ENCODE results near the gene NFIC. TPM values are rescaled to one million over a fixed set of nuclear protein-coding genes. Genes with fewer than 3 reads are reported as not detected.

NFIC gene
- total RNA-seq, 1 experiment from 2014 or later = 75.6 TPM

GRCh38 chr19:3512562-3513228, 146.3 kb downstream of the NFIC start:
- no peak overlapping the region for H2AFZ ChIP-seq
- no peaks in the 10 kb centered on the region for H3F3A ChIP-seq (ENCODE audit: insufficient read depth, low read depth)
- no peaks in the 10 kb centered on the region for H3K9me3 ChIP-seq (ENCODE audit: insufficient read depth, low read depth)
- 0 out of 2 replicates have a peak, but pooled peaks cover 1% of the 10 kb centered on the region for H3K4me1 ChIP-seq (replicated peaks; ENCODE audit: insufficient read depth)
- H4K20me1 ChIP-seq (ENCODE audit: insufficient read depth) = peaks cover 26% of the 10 kb centered on the region
- POLR2A ChIA-PET (ENCODE audit: unreplicated experiment) = no interaction called here
- intact Hi-C loops (cut with micrococcal nuclease; ENCODE audit: unreplicated experiment) = no loop called here
- no peaks in the 10 kb centered on the region for H3K9me2 ChIP-seq (ENCODE audit: insufficient read depth)
- no peak overlapping the region for H3K4me2 ChIP-seq
- H3K4me3 ChIP-seq = no peak overlapping the region
- H3K27me3 ChIP-seq (ENCODE audit: insufficient read depth, low read depth) = no peaks in the 10 kb centered on the region
- CTCF ChIA-PET = no interaction called here
- BruUV-seq (replicated peaks) = no TSS peak
- H3K27ac ChIP-seq = no peak overlapping the region
- TF ChIP-seq CTCF (conservative IDR thresholded peaks at IDR 0.05) (no peak), EZH2 (IDR thresholded peaks at IDR 0.05; ENCODE audit: low read depth) (no peak)
- H3K79me2 ChIP-seq (ENCODE audit: low read depth) = peaks cover 59% of the 10 kb centered on the region
- no peak for DNase-seq
- no peaks in the 10 kb centered on the region for H3K36me3 ChIP-seq (ENCODE audit: low read depth)

DNA sequence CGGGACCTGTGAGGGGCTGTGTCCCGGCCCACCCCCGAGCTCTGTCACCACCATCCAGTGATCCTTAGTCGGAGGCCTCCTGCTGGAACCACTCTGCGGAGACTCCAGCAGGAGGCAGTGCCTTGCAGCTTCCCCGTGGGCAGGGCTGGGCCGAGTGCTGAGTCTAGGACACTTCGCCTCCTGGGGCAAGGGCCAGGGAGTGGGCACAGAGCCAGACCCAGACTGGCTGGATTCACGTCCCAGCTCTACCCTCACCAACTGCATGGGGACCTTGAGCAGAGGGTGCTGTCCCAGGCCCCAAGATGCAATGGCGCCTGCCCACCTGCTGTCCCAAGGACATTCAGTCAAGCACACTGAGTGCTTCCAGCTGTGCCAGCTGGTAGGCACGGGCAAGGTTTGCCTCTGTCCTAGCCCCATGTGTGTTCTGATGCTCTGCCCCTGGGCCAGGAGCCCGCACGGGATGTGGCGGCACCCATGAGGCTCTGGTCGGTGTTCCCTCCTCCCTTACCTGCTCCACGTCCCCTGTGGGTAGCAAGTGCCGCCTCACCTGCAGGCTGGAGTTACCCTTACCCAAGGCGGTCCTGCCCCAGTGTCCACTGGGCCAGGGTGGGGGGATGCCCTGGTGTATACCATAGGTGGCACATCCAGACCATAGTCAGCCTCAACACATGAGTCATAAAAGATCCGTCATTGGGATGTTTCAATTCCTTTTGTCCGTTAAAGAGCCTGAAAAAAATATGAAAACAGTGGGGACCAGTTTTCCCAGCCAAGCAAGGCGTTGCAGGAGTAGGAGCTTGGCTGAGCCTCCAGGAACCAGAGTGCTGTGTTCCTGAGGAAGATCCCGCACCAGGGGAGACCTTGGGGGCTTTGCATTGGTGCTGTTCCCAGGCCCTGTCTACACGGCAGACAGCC, 147.1 kb downstream of the NFIC start:
- H4K20me1 ChIP-seq (ENCODE audit: insufficient read depth) = peaks cover 29% of the 10 kb centered on the region
- no peaks in the 10 kb centered on the region for H3K36me3 ChIP-seq (ENCODE audit: low read depth)
- no TSS peak for BruUV-seq (replicated peaks)
- no peak overlapping the region for H3K27ac ChIP-seq
- peaks cover 56% of the 10 kb centered on the region for H3K79me2 ChIP-seq (ENCODE audit: low read depth)
- no peak overlapping the region for H3K4me3 ChIP-seq
- TF ChIP-seq CTCF (conservative IDR thresholded peaks at IDR 0.05) (no peak), EZH2 (IDR thresholded peaks at IDR 0.05; ENCODE audit: low read depth) (no peak)
- H2AFZ ChIP-seq = no peak overlapping the region
- ChIA-PET CTCF (no interaction called here), POLR2A (ENCODE audit: unreplicated experiment) (no interaction called here)
- H3K4me1 ChIP-seq (replicated peaks; ENCODE audit: insufficient read depth) = no peaks in the 10 kb centered on the region
- no peaks in the 10 kb centered on the region for H3K9me3 ChIP-seq (ENCODE audit: insufficient read depth, low read depth)
- no peaks in the 10 kb centered on the region for H3K27me3 ChIP-seq (ENCODE audit: insufficient read depth, low read depth)
- intact Hi-C loops (cut with micrococcal nuclease; ENCODE audit: unreplicated experiment) = no loop called here
- H3K4me2 ChIP-seq = no peak overlapping the region
- DNase-seq = no peak
- H3K9me2 ChIP-seq (ENCODE audit: insufficient read depth) = no peaks in the 10 kb centered on the region
- H3F3A ChIP-seq (ENCODE audit: insufficient read depth, low read depth) = no peaks in the 10 kb centered on the region

GRCh38 chr19:3514930-3515329, 148.5 kb downstream of the NFIC start:
- DNase-seq = no peak
- Histone ChIP-seq H3K9me2 (ENCODE audit: insufficient read depth) (no peaks in the 10 kb centered on the region), H4K20me1 (ENCODE audit: insufficient read depth) (peaks cover 24% of the 10 kb centered on the region), H3K27me3 (ENCODE audit: insufficient read depth, low read depth) (no peaks in the 10 kb centered on the region), H3K4me3 (no peak overlapping the region), H3K36me3 (ENCODE audit: low read depth) (no peaks in the 10 kb centered on the region), H3F3A (ENCODE audit: insufficient read depth, low read depth) (no peaks in the 10 kb centered on the region), H2AFZ (no peak overlapping the region), H3K4me2 (no peak overlapping the region), H3K4me1 (replicated peaks; ENCODE audit: insufficient read depth) (no peaks in the 10 kb centered on the region), H3K9me3 (ENCODE audit: insufficient read depth, low read depth) (no peaks in the 10 kb centered on the region), H3K79me2 (ENCODE audit: low read depth) (peaks cover 47% of the 10 kb centered on the region; the same call in 1 of the 2 replicates), H3K27ac (no peak overlapping the region)
- intact Hi-C loops (cut with micrococcal nuclease; ENCODE audit: unreplicated experiment) = no loop called here
- CTCF ChIA-PET = interaction anchor here (0.6 kb wide), 1 partner anchor 361 kb away, joined by 3 read pairs; no protein-coding TSS in a partner anchor
- POLR2A ChIA-PET (ENCODE audit: unreplicated experiment) = no interaction called here
- TF ChIP-seq CTCF (conservative IDR thresholded peaks at IDR 0.05) (no peak), EZH2 (IDR thresholded peaks at IDR 0.05; ENCODE audit: low read depth) (no peak)
- no TSS peak for BruUV-seq (replicated peaks)
